Measurements from ENCODE around the gene CSMD2.

DNA sequence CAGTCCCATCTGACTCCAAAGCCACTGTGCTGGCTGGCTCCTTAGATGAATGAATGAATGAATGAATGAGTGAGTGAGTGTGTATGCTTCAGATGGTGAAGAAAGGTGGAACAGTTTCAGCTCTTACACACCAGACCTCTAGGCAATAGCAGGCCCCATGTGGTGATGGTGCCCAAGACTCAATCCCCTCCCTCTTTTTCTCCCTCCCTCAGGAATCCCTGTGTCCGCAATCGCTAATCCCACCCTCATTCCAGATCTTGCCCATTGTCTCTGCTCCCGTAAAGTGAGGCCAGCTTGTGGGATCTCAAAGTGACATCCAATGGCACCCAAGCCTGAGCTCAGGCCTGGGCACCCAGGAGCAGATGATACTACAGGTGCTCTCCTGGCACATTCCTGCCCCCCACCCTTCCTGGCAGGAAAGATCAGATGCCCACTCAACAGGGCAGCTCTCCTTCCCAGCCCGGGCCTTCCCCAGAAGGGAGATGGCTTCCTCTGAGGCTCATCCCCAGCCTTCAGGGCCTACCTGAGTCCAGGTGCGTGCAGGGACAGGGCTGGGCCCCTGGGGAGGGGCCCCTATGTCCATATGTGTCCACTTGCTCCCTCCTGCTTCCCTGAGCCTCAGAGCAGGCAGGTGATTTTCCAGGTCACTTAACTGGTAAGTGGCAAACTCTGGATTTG is 194.7 kb downstream of the CSMD2 start:
- TF ChIP-seq, protein P1, sequence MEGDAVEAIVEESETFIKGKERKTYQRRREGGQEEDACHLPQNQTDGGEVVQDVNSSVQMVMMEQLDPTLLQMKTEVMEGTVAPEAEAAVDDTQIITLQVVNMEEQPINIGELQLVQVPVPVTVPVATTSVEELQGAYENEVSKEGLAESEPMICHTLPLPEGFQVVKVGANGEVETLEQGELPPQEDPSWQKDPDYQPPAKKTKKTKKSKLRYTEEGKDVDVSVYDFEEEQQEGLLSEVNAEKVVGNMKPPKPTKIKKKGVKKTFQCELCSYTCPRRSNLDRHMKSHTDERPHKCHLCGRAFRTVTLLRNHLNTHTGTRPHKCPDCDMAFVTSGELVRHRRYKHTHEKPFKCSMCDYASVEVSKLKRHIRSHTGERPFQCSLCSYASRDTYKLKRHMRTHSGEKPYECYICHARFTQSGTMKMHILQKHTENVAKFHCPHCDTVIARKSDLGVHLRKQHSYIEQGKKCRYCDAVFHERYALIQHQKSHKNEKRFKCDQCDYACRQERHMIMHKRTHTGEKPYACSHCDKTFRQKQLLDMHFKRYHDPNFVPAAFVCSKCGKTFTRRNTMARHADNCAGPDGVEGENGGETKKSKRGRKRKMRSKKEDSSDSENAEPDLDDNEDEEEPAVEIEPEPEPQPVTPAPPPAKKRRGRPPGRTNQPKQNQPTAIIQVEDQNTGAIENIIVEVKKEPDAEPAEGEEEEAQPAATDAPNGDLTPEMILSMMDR (IDR thresholded peaks at IDR 0.05), result no peak
- TF ChIP-seq EZH2phosphoT487 (IDR thresholded peaks at IDR 0.05) (no peak), EZH2 (IDR thresholded peaks at IDR 0.05) (no peak)

Measured in neural progenitor cell (in vitro differentiated cells).